HepG2 (cell line): Measurements from ENCODE around the gene ARFGAP3. TPM values are rescaled to one million over a fixed set of nuclear protein-coding genes. Genes with fewer than 3 reads are reported as not detected.

ENCODE experiments used
- ATAC-seq: fragments of 200-7000 bp; cut with Tn5 transposase; 3 replicates; pipeline ENCODE4 v1.9.1; 2020; ENCODE audit warnings: mild to moderate bottlenecking, moderate library complexity
- BruUV-seq: library from RNA; stranded (reverse); fragments of 400-500 nt; replicated peaks from 2 replicates; lab custom pipeline; 2021; lab: Mats Ljungman, UMichigan
- CTCF ChIA-PET: fragments of 300-600 bp; formaldehyde crosslinking; extraction: SDS; loops from one replicate; lab custom pipeline; 2021; ENCODE audit warnings: low total read pairs, inconsistent platforms, low intra/inter-chr PET ratio; lab: Yijun Ruan, JAX
- POLR2A ChIA-PET: fragments of 350-600 bp; sonication (Branson Sonifier 250); formaldehyde crosslinking; loops from one replicate; lab custom pipeline; 2020; ENCODE audit warnings: antibody characterized with exemption, inconsistent platforms; lab: Yijun Ruan, JAX
- DNase-seq: peaks from one replicate; pipeline ENCODE4 v3.0.0-alpha.2; 2015; ENCODE audit warnings: low spot score
- FAIRE-seq: peaks from 3 replicates; lab custom pipeline; 2011; peaks lifted over from hg19 to GRCh38; lab: Jason Lieb, UNC
- H2AFZ ChIP-seq: one replicate; pipeline ENCODE4 v1.6.1; 2011; ENCODE audit warnings: low read length, inconsistent platforms
- H3K27ac ChIP-seq: fragments of 300-600 bp; 3 replicates; pipeline ENCODE4 v1.8.0; 2011; ENCODE audit warnings: mixed run types, mild to moderate bottlenecking, mixed read lengths, low read length, inconsistent platforms; ENCODE audit not compliant: insufficient read depth; ENCODE audit errors: extremely low read length
- H3K27me3 ChIP-seq, 2 experiments: fragments of 200-600 bp in 1 of 2; 2 replicates in 1 of 2; 3 replicates in 1 of 2; pipeline versions ENCODE4 v1.6.0 to v1.8.0; 2011; ENCODE audit warnings: low read length in 2 of 2, mild to moderate bottlenecking in 2 of 2, moderate library complexity in 2 of 2, inconsistent platforms in 1 of 2; ENCODE audit not compliant: insufficient read depth in 2 of 2, control insufficient read depth in 1 of 2
- H3K36me3 ChIP-seq, 2 experiments: fragments of 200-600 bp in 1 of 2; replicated peaks in 1 of 2; 2 replicates in 1 of 2; 3 replicates in 1 of 2; pipeline versions ENCODE4 v1.5.1 to v1.8.0; 2011; ENCODE audit warnings: low read length in 2 of 2, inconsistent platforms in 1 of 2; ENCODE audit not compliant: insufficient read depth in 2 of 2, control insufficient read depth in 1 of 2
- H3K4me1 ChIP-seq: 2 replicates; pipeline ENCODE4 v1.5.1; 2012; ENCODE audit warnings: low read length, inconsistent platforms; ENCODE audit not compliant: insufficient read depth
- H3K4me2 ChIP-seq: 2 replicates; pipeline ENCODE4 v1.6.0; 2011; ENCODE audit warnings: low read depth, low read length, inconsistent platforms
- H3K4me3 ChIP-seq, 3 experiments: fragments of 200-600 bp in 1 of 3; sonication (generic), shearing (Covaris generic) in 1 of 3; replicated peaks in 1 of 3; 2 replicates each; pipeline ENCODE4 v1.5.1; 2011 to 2016; ENCODE audit warnings: low read length in 3 of 3, inconsistent platforms in 2 of 3, low read depth in 2 of 3, mild to moderate bottlenecking in 2 of 3, control low read depth in 1 of 3, mixed read lengths in 1 of 3; ENCODE audit not compliant: insufficient read depth in 1 of 3
- H3K79me2 ChIP-seq: one replicate; pipeline ENCODE4 v1.6.1; 2011; ENCODE audit warnings: low read length, inconsistent platforms; ENCODE audit not compliant: insufficient read depth
- H3K9ac ChIP-seq: 2 replicates; pipeline ENCODE4 v1.6.0; 2011; ENCODE audit warnings: mild to moderate bottlenecking, low read depth, low read length, inconsistent platforms; ENCODE audit not compliant: insufficient read depth
- H3K9me3 ChIP-seq: 2 replicates; pipeline ENCODE4 v1.5.1; 2012; ENCODE audit warnings: mild to moderate bottlenecking, low read length
- H4K20me1 ChIP-seq: 2 replicates; pipeline ENCODE4 v1.6.0; 2011; ENCODE audit warnings: inconsistent platforms, mild to moderate bottlenecking, low read length, moderate library complexity; ENCODE audit not compliant: insufficient read depth
- GATAD1 ChIP-seq: IDR thresholded peaks from 2 replicates; pipeline ENCODE4 v1.6.1; 2016; ENCODE audit warnings: missing genetic modification reagents, missing compliant biosample characterization
- GRHL1 ChIP-seq: sonication (generic); formaldehyde crosslinking; conservative IDR thresholded peaks from 2 replicates; pipeline ENCODE4 v1.8.0; 2022; ENCODE audit warnings: missing genetic modification reagents
- PLRG1 ChIP-seq: fragments of 450-650 bp; conservative IDR thresholded peaks from 2 replicates; pipeline ENCODE4 v1.6.1; 2016
- RFXAP ChIP-seq: sonication (generic); formaldehyde crosslinking; IDR thresholded peaks from 2 replicates; pipeline ENCODE4 v1.4.0; 2020; ENCODE audit warnings: missing genetic modification reagents, borderline replicate concordance
- RXRA ChIP-seq: sonication (generic); formaldehyde crosslinking; IDR thresholded peaks from 2 replicates; pipeline ENCODE4 v1.5.1; 2020; ENCODE audit warnings: missing genetic modification reagents
- ZBTB4 ChIP-seq: sonication (generic); formaldehyde crosslinking; IDR thresholded peaks from 2 replicates; pipeline ENCODE4 v1.4.0; 2020; ENCODE audit warnings: missing genetic modification reagents, mild to moderate bottlenecking, borderline replicate concordance
- ZC3H13 ChIP-seq: sonication (generic); formaldehyde crosslinking; IDR thresholded peaks from 2 replicates; pipeline ENCODE4 v1.8.1; 2023; ENCODE audit warnings: mild to moderate bottlenecking, missing genetic modification reagents, moderate library complexity
- ZNF17 ChIP-seq: sonication (generic); formaldehyde crosslinking; IDR thresholded peaks from 2 replicates; pipeline ENCODE4 v1.5.0; 2020; ENCODE audit warnings: mild to moderate bottlenecking, missing genetic modification reagents
- ZNF30 ChIP-seq: sonication (generic); formaldehyde crosslinking; IDR thresholded peaks from 2 replicates; pipeline ENCODE4 v1.5.0; 2020; ENCODE audit warnings: mild to moderate bottlenecking, missing genetic modification reagents
- ZNF572 ChIP-seq: sonication (generic); formaldehyde crosslinking; IDR thresholded peaks from 2 replicates; pipeline ENCODE4 v1.5.1; 2020; ENCODE audit warnings: mild to moderate bottlenecking, missing genetic modification reagents
- ZSCAN22 ChIP-seq: sonication (generic); formaldehyde crosslinking; IDR thresholded peaks from 2 replicates; pipeline ENCODE4 v1.4.0; 2020; ENCODE audit warnings: mild to moderate bottlenecking, missing genetic modification reagents
- ZSCAN5A ChIP-seq: sonication (generic); formaldehyde crosslinking; IDR thresholded peaks from 2 replicates; pipeline ENCODE4 v1.8.0; 2022; ENCODE audit warnings: mild to moderate bottlenecking, missing genetic modification reagents, borderline replicate concordance
- WGBS: methylation state at CpG from one replicate; pipeline ENCODE4 v1.1.6; 2017; ENCODE audit warnings: low lambda C conversion rate; 5-methylcytosine and 5-hydroxymethylcytosine counted together
- in situ Hi-C: cut with HindIII; loops from 2 replicates; pipeline ENCODE4 v1.10.0; 2017; ENCODE audit warnings: low pct_unique_long_range_greater_than_20kb; ENCODE audit not compliant: extremely low pct_ligation_motif_present
- intact Hi-C: fragments of 100-400 bp; cut with micrococcal nuclease; formaldehyde crosslinking; loops from one replicate; pipeline ENCODE4 v1.10.0; 2022; ENCODE audit not compliant: unreplicated experiment
- polyA plus RNA-seq, 8 experiments: library from polyadenylated mRNA; depleted of rRNA in 3 of 8; stranded (reverse) in 7 of 8; unstranded in 1 of 8; fragments of >200 nt; fragmentation: Illumina TruSeq in 4 of 8; extraction: Trizol in 4 of 8; gene quantifications; 2 replicates each; pipeline versions ENCODE4 v1.2.1 to v1.2.3, GENCODE V29; 2011 to 2016; ENCODE audit warnings: low read depth in 4 of 8, missing spikeins in 1 of 8, mixed read lengths in 1 of 8; ENCODE audit not compliant: insufficient read depth in 1 of 8
- total RNA-seq, 5 experiments: library from RNA; depleted of rRNA; stranded (reverse); fragments of >200 nt; fragmentation: Illumina TruSeq; extraction: Trizol; gene quantifications; 2 replicates each; pipeline ENCODE4 v1.2.3, GENCODE V29; 2016; ENCODE audit warnings: low read depth in 1 of 5
- TF ChIP-seq, protein P1 (sequence below): sonication (generic); formaldehyde crosslinking; IDR thresholded peaks from 2 replicates; pipeline ENCODE4 v1.4.0; 2020; ENCODE audit warnings: missing genetic modification reagents, borderline replicate concordance
- TF ChIP-seq, protein P2 (sequence below): sonication (generic); formaldehyde crosslinking; conservative IDR thresholded peaks from 2 replicates; pipeline ENCODE4 v1.4.0; 2020; ENCODE audit warnings: missing genetic modification reagents

ARFGAP3 gene
- total and polyA plus RNA-seq, 2 of the 13 experiments (the other 11 are each of a cell fraction or from before 2014, with no cell fraction given), result 41.7 to 61.6 TPM

DNA sequence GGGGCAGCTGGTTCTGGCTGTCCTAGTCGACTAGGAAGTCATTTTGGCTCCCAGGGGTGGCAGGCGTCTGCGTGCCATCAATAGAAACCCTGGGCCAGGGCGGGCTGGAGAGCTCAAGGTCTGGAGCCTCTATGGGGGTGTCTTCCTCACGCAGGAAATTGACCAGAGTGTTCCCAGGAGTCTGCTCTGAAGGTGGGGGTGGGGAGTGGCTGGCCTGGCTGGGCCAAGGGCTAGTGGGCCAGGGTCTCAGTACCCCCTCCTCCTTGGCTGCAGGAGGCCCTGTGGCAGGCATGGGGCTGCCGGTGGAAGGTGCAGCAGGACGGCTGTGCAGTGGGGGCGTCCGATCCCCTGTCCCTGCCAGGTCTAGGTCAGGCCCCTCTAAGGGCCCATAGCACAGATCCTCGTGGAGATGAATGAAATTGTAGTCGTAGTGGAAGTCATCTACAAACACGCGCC is 64.6 kb downstream of the ARFGAP3 start:
- no peak overlapping the region for H2AFZ ChIP-seq
- no peaks in the 10 kb centered on the region for H3K9me3 ChIP-seq
- H3K9ac ChIP-seq, result no peak overlapping the region
- DNase-seq (no peak), FAIRE-seq (no peak), ATAC-seq (peak; percentile 7; the same call in 2 of the 3 replicates)
- ChIA-PET CTCF (no interaction called here), POLR2A (no interaction called here)
- no peak overlapping the region for H3K27ac ChIP-seq
- 90% methylated on average over 8 of the region's 13 CpGs for WGBS
- intact Hi-C loops, result no loop called here
- H3K79me2 ChIP-seq, result no peaks in the 10 kb centered on the region
- no peak overlapping the region for H3K4me2 ChIP-seq
- H4K20me1 ChIP-seq, result no peaks in the 10 kb centered on the region
- H3K27me3 ChIP-seq, result no peaks in the 10 kb centered on the region
- in situ Hi-C loops, result no loop called here
- peaks cover 2 to 9% of the 10 kb centered on the region in 2 experiments; a peak in 3 of 5 replicates for H3K36me3 ChIP-seq
- BruUV-seq, result no TSS peak
- H3K4me3 ChIP-seq, result no peak overlapping the region
- H3K4me1 ChIP-seq, result peaks cover 41% of the 10 kb centered on the region
- TF ChIP-seq ZNF17 (CRISPR knock-in tag), result no peak
- no peak for TF ChIP-seq RXRA (CRISPR knock-in tag)
- TF ChIP-seq, protein P1, sequence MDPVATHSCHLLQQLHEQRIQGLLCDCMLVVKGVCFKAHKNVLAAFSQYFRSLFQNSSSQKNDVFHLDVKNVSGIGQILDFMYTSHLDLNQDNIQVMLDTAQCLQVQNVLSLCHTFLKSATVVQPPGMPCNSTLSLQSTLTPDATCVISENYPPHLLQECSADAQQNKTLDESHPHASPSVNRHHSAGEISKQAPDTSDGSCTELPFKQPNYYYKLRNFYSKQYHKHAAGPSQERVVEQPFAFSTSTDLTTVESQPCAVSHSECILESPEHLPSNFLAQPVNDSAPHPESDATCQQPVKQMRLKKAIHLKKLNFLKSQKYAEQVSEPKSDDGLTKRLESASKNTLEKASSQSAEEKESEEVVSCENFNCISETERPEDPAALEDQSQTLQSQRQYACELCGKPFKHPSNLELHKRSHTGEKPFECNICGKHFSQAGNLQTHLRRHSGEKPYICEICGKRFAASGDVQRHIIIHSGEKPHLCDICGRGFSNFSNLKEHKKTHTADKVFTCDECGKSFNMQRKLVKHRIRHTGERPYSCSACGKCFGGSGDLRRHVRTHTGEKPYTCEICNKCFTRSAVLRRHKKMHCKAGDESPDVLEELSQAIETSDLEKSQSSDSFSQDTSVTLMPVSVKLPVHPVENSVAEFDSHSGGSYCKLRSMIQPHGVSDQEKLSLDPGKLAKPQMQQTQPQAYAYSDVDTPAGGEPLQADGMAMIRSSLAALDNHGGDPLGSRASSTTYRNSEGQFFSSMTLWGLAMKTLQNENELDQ (CRISPR knock-in tag), result no peak
- TF ChIP-seq ZC3H13, result no peak
- TF ChIP-seq ZSCAN5A (CRISPR knock-in tag), result no peak
- TF ChIP-seq GRHL1 (CRISPR knock-in tag), result no peak
- TF ChIP-seq ZNF30 (CRISPR knock-in tag), result no peak
- TF ChIP-seq GATAD1 (CRISPR knock-in tag), result no peak
- TF ChIP-seq, protein P2, sequence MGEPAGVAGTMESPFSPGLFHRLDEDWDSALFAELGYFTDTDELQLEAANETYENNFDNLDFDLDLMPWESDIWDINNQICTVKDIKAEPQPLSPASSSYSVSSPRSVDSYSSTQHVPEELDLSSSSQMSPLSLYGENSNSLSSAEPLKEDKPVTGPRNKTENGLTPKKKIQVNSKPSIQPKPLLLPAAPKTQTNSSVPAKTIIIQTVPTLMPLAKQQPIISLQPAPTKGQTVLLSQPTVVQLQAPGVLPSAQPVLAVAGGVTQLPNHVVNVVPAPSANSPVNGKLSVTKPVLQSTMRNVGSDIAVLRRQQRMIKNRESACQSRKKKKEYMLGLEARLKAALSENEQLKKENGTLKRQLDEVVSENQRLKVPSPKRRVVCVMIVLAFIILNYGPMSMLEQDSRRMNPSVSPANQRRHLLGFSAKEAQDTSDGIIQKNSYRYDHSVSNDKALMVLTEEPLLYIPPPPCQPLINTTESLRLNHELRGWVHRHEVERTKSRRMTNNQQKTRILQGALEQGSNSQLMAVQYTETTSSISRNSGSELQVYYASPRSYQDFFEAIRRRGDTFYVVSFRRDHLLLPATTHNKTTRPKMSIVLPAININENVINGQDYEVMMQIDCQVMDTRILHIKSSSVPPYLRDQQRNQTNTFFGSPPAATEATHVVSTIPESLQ (CRISPR knock-in tag), result no peak
- no peak for TF ChIP-seq ZBTB4 (CRISPR knock-in tag)
- no peak for TF ChIP-seq RFXAP
- no peak for TF ChIP-seq PLRG1
- TF ChIP-seq ZSCAN22 (CRISPR knock-in tag), result no peak
- TF ChIP-seq ZNF572 (CRISPR knock-in tag), result no peak
